C4-2B (cell line): ENCODE measurements around the gene RET.

Source experiments
- CTCF ChIP-seq: fragments of 450-650 bp; conservative IDR thresholded peaks from 2 replicates; pipeline ENCODE4 v1.5.1; 2017; ENCODE audit warnings: mild to moderate bottlenecking
- ZFX ChIP-seq: fragments of 450-650 bp; IDR thresholded peaks from 2 replicates; pipeline ENCODE4 v1.6.1; 2017

GRCh38 chr10:43120116-43120928, 43.5 kb downstream of the RET start:
- TF ChIP-seq CTCF (no peak), ZFX (no peak)
